ENCODE measurements around the gene MSH3.
"Not testable (repeated sequence)": the region's sequence is repeated elsewhere in the genome, so short reads cannot be mapped to it uniquely, and the experiment has no call there.

The MSH3 gene

GRCh38 chr5:80781356-80781755, 126.9 kb downstream of the MSH3 start:
- no peak for TF ChIP-seq CTCF (IDR thresholded peaks at IDR 0.05; ENCODE audit: low read depth, low read length, missing control alignments)
- DNase-seq (ENCODE audit: low read depth), result no peak
- H3K4me3 ChIP-seq (ENCODE audit: low read depth, low read length), result no peak overlapping the region

DNA sequence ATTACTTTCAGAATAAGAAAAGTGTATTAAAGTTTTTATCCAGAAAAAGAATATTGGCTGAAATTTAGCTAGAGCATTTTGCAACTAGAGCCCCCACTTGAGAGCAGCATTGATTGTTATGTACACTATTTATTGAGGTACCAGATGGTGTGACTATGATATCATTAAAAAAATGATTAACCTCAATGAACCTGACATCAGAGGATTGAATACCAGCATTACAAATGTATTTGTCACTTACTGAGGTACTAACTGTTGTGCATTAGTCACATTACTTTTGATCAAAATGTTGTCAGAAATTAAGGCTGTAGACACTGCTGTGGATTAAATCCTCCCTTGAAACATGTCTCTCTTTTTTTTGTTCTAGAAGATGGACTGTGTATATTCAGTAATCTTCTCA, 128.2 kb downstream of the MSH3 start:
- DNase-seq (ENCODE audit: low read depth), result no peak

DNA sequence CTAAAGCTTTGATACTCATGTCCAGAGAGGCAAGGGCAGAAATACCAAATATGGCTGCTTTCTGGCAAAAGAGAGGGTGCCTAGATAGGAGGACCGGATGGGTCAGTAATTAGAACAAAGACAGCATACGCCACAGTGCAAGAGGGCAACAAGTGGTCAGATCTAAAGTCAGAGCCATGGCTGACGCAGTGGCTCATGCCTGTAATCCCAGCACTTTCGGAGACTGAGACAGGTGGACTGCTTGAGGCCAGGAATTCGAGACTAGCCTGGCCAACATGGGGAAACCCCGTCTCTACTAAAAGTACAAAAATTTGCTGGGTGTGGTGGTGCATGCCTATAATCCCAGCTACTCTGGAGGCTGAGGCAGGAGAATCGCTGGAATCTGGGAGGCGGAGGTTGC, 129.3 kb downstream of the MSH3 start:
- H3K4me3 ChIP-seq (ENCODE audit: low read depth, low read length); DNase-seq (ENCODE audit: low read depth): not testable (repeated sequence)

More for the DNA sequence above, 128.2 kb downstream of the MSH3 start:
- H3K4me3 ChIP-seq (ENCODE audit: low read depth, low read length), result no peak overlapping the region
- no peak for TF ChIP-seq CTCF (IDR thresholded peaks at IDR 0.05; ENCODE audit: low read depth, low read length, missing control alignments)

DNA sequence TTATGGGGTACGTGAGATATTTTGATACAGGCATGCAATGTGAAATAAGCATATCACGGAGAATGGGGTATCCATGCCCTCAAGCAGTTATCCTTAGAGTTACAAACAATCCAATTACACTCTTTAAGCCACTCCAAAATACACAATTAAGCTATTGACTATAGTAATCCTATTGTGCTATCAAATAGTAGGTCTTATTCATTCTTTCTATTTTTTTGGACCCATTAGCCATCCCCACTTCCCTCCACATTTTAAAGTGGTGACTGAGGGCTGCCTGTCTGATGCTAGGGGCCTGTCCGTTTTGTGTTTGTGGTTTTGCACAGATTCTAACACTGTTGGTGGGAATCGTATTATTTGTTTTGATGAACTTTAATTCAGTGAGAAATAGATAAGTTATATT, 130.0 kb downstream of the MSH3 start:
- DNase-seq (ENCODE audit: low read depth), result no peak
- no peak overlapping the region for H3K4me3 ChIP-seq (ENCODE audit: low read depth, low read length)
- TF ChIP-seq CTCF (IDR thresholded peaks at IDR 0.05; ENCODE audit: low read depth, low read length, missing control alignments), result no peak

- not testable (repeated sequence) for H3K4me3 ChIP-seq (ENCODE audit: low read depth, low read length); DNase-seq (ENCODE audit: low read depth)
Measured at GRCh38 chr5:80789319-80790016, 135.0 kb downstream of the MSH3 start.

GRCh38 chr5:80790698-80791097, 136.2 kb downstream of the MSH3 start:
- DNase-seq (ENCODE audit: low read depth), result no peak
- TF ChIP-seq CTCF (IDR thresholded peaks at IDR 0.05; ENCODE audit: low read depth, low read length, missing control alignments), result no peak

DNA sequence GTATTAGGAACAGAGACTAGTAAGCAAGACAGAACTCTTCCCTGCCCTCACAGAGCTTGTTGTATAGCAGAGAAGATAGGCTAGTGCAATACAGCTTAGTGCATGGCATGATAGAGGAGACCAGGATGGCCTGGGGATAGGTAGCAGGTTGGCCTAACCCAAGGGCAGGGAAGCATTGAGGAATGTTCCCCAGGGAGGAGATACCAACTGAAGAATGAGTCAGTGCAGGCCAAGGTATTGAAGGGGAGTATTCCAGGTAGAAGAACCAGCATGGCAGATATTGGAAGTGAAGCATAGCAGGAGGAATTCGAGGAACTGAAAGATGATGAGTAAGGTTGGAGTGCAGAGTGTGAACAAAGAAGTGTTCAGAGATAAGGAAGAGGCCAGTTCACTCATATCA, 138.9 kb downstream of the MSH3 start:
- DNase-seq (ENCODE audit: low read depth), result no peak
- no peak for TF ChIP-seq CTCF (IDR thresholded peaks at IDR 0.05; ENCODE audit: low read depth, low read length, missing control alignments)
- no peak overlapping the region for H3K4me3 ChIP-seq (ENCODE audit: low read depth, low read length)

More at GRCh38 chr5:80790698-80791097, 136.2 kb downstream of the MSH3 start:
- H3K4me3 ChIP-seq (ENCODE audit: low read depth, low read length), result no peak overlapping the region

DNA sequence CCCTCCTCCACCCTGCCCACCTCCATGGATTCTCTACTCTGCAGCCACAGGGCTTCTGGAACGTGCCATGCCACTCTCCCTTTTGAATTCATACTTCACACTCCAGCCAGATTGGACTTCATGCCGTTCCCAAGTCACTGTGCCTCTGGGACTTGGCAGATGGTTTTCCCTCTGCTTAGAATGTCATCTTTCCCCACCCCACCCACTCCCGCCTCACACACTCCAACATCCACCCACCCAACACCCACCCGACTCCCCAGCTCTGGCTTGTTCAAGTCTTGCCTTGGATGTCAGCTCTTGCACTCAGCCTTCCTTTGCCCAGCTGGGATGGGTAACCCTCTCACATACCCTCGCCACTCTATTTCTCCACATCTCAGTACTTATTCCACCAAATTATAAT, 142.4 kb downstream of the MSH3 start:
- TF ChIP-seq CTCF (IDR thresholded peaks at IDR 0.05; ENCODE audit: low read depth, low read length, missing control alignments), result no peak

More for the DNA sequence above, 142.4 kb downstream of the MSH3 start:
- DNase-seq (ENCODE audit: low read depth), result no peak
- no peak overlapping the region for H3K4me3 ChIP-seq (ENCODE audit: low read depth, low read length)

All from GM12864 (cell line).